GM18870 (cell line): ENCODE measurements around the gene LSM7.

Experiments
- ATAC-seq: cut with Tn5 transposase; IDR thresholded peaks from one replicate; pipeline ENCODE4 v1.9.1; 2021; ENCODE audit warnings: moderate library complexity; ENCODE audit not compliant: unreplicated experiment

Gene LSM7

GRCh38 chr19:2305452-2306280 is 22.7 kb downstream of the LSM7 start:
- ATAC-seq, result no peak

- no peak for ATAC-seq
Measured at GRCh38 chr19:2303211-2303798, 25.1 kb downstream of the LSM7 start.

DNA sequence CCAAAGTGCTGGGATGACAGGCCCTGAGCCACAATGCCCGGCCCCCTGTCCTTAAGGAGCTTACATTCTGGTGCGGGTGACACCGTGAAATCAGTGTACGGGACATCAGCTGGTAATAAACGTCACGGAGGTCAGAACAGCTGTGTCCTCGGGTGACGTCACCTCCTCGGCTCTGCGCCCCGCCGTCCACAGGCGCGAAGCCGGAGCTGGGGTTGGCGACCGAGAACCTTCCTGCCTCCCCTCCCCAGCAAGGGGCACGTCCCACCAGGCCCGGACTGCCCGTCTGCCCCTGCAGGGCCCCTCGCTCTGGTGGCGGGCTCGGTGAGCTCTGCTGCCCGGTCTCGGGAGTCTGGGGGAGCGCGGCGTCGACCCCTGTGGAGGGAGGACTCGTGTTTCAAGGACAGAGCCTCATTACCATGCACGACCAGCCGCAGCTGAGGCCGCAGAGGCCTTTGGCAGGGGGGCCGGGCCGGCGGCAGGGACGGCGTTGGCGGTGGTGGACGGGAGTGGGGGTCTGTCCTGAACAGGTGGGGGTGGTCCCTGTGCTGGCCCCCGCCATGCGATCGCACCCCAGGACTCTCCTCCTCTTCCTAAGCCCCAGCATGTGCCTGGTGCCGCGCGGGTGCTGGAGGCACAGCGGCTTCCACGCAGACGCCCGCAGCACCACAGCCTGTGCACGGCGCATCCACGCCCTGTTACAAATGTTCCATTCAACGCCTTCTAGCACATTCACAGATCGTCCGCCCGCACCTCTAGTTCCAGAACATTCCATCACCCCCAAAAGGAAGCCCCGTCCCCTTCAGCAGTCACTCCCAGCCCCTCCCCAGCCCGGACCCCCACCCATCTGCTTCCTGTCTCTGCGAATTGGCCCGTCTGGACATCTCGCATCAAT is 25.8 kb downstream of the LSM7 start:
- no peak for ATAC-seq

DNA sequence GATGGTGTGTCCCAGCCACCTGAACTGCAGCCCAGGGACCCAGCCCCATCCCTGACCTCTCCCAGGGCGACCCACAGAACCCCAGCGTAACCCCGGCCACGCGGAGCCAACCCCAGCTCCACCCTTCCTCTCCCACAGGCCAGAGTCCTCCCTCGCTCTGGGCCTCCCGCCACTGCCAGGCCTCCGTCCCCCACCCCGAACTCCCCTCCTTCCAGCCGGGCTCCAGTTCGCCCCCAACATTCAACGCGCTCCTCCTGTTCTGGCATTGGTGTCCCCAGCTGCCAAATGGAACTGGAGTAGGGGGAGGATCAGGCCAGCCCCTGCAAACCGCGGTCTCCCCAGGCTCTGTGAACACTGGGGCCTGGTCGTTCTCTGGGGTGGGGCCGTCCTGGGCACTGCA is 27.9 kb downstream of the LSM7 start:
- no peak for ATAC-seq

GRCh38 chr19:2296141-2296540 is 32.2 kb downstream of the LSM7 start:
- no peak for ATAC-seq

DNA sequence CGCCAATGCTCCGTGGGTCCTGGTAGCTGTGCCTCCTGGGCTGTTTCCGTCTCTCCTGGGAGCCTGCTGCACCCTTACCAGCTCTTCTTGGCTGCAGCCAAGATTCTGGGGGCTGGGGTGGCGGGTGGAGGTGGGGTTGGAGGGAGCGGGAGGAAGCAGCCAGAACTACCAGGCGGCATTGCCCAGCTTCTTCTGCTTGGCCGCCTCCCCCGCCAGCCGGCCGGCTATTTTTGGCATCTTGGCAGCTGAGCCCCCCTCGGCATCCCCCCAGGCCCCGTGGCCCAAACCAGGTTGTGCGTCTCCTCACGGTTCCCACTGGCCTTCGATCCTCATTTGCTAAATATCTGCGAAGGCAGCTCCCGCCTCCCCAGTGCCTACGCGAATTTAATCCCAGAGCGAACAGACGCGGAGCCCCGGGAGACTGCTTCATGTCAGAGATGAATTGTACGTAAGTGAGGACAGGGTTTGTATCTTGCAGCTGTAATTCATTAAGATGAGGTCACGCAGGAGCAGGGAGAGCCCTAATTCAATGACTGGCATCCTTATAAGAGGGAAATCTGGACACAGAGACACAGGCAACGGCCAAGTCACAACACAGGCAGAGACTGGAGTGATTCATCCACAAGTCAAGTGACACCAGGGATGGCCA is 33.6 kb downstream of the LSM7 start:
- no peak for ATAC-seq

DNA sequence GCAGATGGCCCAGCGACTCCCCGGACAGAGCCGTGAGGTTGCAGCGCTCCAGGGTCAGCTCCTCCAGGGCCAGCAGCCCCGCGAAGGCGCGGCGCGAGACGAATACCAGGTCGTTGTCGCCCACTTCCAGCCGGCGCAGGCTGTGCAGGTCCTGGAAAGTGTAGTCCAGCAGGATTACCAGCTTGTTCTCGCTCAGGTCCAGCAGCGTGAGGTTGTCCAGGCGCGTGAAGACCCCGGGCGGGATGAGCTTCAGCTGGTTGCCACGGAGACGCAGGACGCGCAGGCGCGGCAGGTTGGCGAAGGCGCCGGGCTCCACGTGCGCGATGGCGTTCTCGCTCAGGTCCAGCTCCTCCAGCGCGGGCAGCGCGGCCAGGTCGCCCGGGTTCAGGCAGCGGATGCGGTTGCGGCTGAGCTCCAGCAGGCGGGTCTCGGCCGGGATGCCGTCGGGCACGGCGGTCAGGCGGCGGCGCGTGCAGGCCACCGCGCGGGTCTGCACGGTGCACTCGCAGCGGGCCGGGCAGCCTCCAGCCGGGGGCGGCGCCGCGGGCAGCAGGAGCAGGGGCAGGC is 37.1 kb downstream of the LSM7 start:
- no peak for ATAC-seq

GRCh38 chr19:2290441-2291184 is 37.8 kb downstream of the LSM7 start:
- ATAC-seq, result no peak

DNA sequence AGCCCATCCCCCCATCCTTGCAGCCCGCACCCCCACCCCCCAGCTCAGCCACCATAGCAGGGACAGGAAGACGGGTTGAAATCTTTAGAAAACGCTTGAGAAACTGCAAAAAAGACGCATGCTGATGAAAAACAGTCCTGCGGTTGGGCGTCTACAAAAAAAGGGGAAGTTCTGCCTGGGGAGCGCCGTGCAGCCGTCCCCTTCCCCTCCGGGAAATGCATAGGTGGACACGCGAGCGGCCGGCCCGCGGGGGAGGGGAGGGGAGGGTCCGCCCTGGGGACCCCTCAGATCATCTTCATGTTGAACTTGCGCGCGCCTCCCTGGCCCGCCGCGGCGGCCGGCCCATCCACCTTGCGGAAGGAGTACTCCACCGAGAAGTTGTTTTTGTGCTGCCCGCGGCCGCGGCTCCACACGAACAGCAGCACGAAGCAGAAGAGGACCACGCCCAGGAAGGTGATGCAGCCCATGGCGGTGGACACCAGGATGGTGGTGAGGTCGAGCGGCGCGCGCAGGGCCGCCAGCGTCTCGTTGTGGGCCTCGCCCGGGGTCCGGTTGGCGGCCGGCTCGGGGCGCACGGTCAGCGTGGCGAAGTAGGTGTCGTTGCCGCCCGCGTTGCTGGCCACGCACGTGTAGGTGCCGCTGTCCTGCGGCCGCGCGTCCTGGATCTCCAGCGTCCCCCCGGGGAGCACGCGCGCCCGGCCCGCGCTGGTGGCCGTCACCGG is 38.5 kb downstream of the LSM7 start:
- ATAC-seq, result no peak

- ATAC-seq, result no peak
Measured at GRCh38 chr19:2288818-2289713, 39.3 kb downstream of the LSM7 start.

DNA sequence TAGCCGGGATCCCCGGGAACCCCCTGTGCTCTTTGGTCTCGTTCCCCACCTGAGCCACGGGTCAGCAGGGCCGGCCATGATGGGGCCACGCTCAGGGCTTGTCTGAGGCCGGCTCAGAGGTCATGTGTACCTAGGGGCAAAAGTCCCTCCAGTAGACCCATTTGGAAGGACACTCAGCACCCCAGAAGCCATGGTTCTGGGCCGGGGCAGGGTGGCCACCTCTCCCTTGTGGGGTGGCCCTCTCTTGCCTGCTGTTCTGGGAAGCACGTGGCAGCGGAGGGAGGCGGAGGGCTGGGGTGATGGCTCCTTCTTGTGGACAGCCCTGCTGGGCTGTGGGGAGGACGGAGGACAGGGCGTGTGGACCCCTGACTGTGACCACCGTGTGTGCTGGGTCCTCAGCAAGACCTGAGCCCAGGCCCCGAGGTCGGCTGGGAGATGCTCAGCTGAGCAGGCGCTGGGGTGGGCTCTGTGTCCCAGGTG is 40.0 kb downstream of the LSM7 start:
- ATAC-seq, result no peak

DNA sequence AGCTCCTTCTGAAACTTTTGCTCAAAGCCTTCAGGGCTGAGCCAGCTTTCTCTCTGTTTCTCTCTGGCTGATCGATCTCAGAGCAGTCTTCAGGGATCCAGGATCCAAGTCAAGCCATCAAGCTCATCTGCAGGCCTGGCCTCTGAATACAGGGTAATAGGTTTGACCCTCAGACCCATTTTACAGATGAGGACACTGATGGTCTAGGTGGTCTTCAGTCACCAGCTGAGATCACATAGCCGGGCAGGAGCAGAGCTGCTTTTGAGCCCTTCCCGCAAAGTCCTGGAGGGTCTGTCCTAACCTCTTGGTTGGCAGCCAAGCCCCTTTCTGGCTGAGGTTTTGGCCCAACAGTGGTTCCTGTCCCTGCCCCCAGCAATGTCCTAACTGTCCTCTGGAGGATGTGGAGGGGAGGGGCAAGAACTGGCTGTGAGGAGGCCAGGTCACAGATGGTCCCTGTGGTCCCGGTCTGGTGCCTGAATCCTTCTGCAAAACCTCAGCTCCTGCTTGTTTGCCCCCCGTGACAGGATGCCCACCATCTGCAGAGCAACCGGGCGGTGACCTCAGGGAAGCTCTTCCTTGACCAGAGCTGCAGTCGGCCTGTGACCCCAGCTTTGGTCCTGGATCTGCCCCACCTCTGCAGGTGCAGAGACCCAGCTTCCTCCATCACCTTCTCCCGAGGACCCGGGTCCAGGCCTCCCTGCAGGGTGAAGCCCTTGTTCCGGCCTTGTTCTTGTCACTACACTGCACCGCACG is 40.6 kb downstream of the LSM7 start:
- ATAC-seq, result no peak

DNA sequence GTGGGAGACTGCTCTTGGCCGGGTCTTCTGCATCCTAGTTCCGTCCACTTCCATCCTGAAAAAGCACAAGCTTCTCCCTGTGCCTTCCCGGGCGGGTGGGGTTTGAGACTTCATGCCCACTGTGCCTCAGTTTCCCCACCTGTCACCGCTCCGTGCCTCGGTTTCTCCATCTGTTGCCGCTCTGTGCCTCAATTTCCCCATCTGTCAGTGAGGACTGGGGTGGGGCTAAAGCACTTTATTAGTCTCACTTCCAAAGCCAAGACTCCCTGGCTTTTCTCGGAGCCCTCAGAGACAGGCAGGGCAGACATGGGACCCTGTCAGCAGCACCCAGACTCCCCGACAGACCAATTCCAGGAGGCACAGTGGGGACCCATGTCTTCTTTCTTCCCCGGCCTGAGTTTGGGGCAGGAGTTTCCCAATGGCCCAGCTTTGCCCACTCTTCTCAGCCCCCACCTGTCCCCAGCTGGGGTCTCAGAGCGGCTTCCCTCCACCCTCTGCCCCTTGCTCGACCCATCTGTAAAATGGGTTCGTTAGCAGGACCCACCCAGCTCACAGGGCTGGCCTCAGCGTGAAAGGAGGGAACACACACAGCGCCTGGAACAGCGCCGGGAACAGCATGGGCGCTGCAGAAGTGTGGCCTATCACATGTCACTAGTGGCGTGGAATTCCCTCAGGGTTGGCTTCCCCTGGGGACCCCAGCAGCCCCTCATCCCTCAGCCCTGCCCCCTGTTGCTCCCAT is 41.8 kb downstream of the LSM7 start:
- no peak for ATAC-seq

DNA sequence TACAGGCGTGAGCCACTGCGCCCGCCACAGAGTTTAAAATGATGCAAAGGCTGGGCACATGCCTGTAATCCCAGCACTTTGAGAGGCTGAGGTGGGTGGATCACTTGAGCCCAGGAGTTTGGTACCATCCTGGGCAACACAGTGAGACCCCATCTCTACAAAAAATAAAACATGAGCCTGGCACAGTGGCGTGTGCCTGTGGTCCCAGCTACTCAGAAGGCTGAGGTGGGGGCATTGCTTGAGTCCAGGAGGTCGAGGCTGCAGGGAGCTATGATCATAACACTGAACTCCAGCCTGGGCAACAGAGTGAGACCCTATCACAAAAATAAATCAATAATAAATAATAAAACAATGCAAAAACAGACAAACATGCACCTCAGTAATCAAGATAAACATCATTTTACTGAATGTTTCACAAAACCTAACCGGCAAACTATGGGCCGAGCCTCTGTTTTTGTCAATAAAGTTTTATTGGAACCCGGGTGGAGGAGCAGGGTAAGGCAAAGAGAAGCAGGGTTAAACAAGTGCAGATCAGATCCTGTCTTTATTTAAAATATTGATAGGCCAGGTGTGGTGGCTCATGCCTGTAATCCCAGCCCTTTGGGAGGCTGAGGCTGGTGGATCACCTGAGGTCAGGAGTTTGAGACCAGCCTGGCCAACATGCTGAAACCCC is 44.4 kb downstream of the LSM7 start:
- no peak for ATAC-seq

- no peak for ATAC-seq
Measured at GRCh38 chr19:2282862-2283237, 45.5 kb downstream of the LSM7 start.

- no peak for ATAC-seq
Measured at GRCh38 chr19:2282062-2282861, 46.1 kb downstream of the LSM7 start, which contains the start of gene PEAK3. TSS of gene PEAK3 (minus strand) at chr19:2282175. CDS start at chr19:2280931, 1,244 bp downstream.
